T-helper 1 cell treated with Interleukin-12 subunit alpha and Interleukin-12 subunit beta and Interleukin-4 antibody, amounts not matched to agents 30 μg/mL and 1 μg/mL, for 36 hours (primary cell): Measurements from ENCODE around the gene ADARB2.
"Not testable (repeated sequence)": the region's sequence is repeated elsewhere in the genome, so short reads cannot be mapped to it uniquely, and the experiment has no call there.

ENCODE experiments used
- H3K27ac Mint-ChIP-seq: one replicate; pipeline ENCODE4 v1.8.0; 2021; ENCODE audit warnings: mild to moderate bottlenecking, mixed read lengths
- H3K27me3 Mint-ChIP-seq: one replicate; pipeline ENCODE4 v1.8.0; 2021; ENCODE audit warnings: low read depth, mixed read lengths
- H3K36me3 Mint-ChIP-seq: one replicate; pipeline ENCODE4 v1.8.0; 2021; ENCODE audit warnings: low read depth, mixed read lengths
- H3K4me1 Mint-ChIP-seq: one replicate; pipeline ENCODE4 v1.8.0; 2021; ENCODE audit warnings: low read depth, mixed read lengths
- H3K4me3 Mint-ChIP-seq: one replicate; pipeline ENCODE4 v1.8.0; 2021; ENCODE audit warnings: mild to moderate bottlenecking, moderate library complexity, mixed read lengths
- H3K9me3 Mint-ChIP-seq: one replicate; pipeline ENCODE4 v1.8.0; 2021; ENCODE audit warnings: mixed read lengths

Gene ADARB2

DNA sequence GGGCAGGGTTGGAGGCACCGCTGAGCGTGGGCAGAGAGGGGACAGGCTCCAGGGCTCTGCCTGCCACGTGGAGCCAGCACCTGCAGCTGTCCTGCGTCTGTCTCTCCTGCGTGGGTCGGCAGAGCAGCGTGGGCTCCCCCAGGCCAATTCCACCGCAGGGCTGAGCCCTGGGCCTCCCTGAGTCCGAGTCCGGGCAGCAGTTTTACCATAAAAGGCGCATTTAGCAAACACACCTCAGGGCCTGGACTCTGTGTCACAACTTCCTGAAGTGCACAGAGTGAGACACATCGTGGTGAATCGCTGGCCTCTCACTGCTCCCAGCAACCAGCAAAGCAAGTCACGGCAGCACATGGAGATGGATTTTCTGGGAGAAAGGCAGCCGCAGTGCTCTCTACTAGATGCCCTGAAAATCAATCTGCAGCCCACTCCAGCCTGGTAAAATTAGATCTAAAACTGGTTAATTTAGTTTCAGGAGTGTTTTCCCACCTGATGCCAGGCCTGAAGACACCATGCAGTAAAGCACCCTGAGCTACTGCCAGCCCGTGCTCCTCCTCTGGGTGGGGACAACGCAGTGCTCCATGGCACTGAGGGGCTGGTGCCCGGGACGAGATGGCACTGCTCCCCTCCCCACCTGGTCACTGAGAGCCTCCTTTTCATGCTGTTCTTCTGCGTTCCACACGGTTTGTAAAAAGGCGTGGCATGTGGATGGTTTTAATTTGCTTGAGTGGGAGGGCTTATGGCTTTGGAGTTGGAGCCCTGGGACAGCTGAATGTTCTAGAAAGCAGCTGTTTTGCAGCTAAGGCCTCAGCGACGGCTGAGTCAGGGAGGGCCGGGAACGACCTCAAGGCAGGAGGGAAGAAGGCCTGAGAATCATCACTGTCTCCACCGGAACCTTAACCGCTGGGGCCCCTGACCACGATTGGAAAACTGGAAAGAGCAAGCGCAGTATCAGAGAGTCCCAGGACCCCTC is 336.9 kb downstream of the ADARB2 start:
- Mint-ChIP-seq H3K36me3 (no peaks in the 10 kb centered on the region), H3K4me1 (no peaks in the 10 kb centered on the region), H3K27me3 (no peaks in the 10 kb centered on the region)

GRCh38 chr10:1399431-1400100 is 337.8 kb downstream of the ADARB2 start:
- Mint-ChIP-seq H3K27ac (no peak overlapping the region), H3K36me3 (no peaks in the 10 kb centered on the region), H3K4me3 (no peak overlapping the region), H3K27me3 (no peaks in the 10 kb centered on the region), H3K4me1 (no peaks in the 10 kb centered on the region), H3K9me3 (no peaks in the 10 kb centered on the region)

More for the DNA sequence above, 336.9 kb downstream of the ADARB2 start:
- H3K4me3 Mint-ChIP-seq: no peak overlapping the region
- no peaks in the 10 kb centered on the region for H3K9me3 Mint-ChIP-seq
- H3K27ac Mint-ChIP-seq: no peak overlapping the region

DNA sequence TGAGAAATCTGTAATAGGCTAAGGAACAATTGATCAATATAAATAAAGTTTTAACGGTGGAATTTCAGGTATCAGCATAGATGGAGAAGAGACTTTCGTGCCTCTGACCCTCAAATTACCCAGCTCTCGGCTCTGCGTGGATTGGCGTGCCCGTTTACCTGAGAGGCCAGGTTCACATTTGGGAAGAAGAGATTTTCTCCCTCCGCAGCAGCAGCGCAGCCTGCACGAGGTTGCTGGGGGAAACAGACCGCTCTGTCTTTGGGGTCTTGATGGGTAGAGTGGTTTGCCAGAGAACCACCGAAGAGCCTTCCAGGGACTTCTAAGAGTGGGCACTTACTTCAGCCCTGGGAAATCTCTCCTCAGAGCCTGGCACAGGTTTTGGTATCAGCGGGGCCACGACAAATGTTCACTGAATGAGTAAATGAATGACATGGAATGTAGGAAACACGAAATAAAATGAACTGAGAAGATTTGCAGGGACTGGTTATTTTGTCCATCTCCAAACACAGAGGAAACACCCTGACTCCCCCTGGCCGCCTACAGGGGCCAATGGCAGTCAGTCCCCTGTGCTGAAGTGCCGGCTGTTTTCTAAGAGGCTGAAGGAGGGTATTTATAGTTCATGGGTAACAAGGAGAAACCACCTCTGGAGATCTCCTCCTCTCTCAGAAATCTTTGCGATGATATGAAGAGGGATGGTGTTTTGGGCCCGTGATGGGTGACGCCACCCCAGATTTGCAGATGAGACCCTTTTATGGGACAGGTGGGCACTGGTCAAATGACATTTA is 338.5 kb downstream of the ADARB2 start:
- Mint-ChIP-seq H3K4me3 (no peak overlapping the region), H3K9me3 (no peaks in the 10 kb centered on the region), H3K4me1 (no peaks in the 10 kb centered on the region), H3K27me3 (no peaks in the 10 kb centered on the region), H3K27ac (no peak overlapping the region), H3K36me3 (no peaks in the 10 kb centered on the region)

DNA sequence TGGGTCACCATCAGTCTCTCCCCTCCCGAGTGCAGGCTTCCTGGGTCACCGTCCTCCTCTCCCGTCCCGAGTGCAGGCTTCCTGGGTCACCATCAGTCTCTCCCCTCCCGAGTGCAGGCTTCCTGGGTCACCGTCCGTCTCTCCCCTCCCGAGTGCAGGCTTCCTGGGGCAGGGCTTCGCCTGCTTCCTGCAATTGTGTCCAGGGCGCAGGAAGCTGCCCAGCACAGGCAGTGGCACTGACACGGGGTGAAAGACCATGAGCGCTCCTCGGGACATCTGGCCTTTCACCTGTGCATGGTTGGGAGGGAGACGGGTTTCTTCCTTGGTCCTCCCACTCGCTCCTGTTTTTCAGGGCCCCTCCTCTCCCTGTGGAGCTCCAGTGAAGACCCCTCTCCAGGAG is 339.2 kb downstream of the ADARB2 start:
- H3K4me1 Mint-ChIP-seq, H3K27me3 Mint-ChIP-seq, H3K27ac Mint-ChIP-seq, H3K36me3 Mint-ChIP-seq, H3K9me3 Mint-ChIP-seq, H3K4me3 Mint-ChIP-seq: not testable (repeated sequence)

- no peaks in the 10 kb centered on the region for H3K36me3 Mint-ChIP-seq
- no peaks in the 10 kb centered on the region for H3K9me3 Mint-ChIP-seq
- H3K27me3 Mint-ChIP-seq: no peaks in the 10 kb centered on the region
- no peak overlapping the region for H3K4me3 Mint-ChIP-seq
- no peaks in the 10 kb centered on the region for H3K4me1 Mint-ChIP-seq
- H3K27ac Mint-ChIP-seq: no peak overlapping the region
These were observed 341.1 kb downstream of the ADARB2 start for GRCh38 chr10:1396297-1396635.

DNA sequence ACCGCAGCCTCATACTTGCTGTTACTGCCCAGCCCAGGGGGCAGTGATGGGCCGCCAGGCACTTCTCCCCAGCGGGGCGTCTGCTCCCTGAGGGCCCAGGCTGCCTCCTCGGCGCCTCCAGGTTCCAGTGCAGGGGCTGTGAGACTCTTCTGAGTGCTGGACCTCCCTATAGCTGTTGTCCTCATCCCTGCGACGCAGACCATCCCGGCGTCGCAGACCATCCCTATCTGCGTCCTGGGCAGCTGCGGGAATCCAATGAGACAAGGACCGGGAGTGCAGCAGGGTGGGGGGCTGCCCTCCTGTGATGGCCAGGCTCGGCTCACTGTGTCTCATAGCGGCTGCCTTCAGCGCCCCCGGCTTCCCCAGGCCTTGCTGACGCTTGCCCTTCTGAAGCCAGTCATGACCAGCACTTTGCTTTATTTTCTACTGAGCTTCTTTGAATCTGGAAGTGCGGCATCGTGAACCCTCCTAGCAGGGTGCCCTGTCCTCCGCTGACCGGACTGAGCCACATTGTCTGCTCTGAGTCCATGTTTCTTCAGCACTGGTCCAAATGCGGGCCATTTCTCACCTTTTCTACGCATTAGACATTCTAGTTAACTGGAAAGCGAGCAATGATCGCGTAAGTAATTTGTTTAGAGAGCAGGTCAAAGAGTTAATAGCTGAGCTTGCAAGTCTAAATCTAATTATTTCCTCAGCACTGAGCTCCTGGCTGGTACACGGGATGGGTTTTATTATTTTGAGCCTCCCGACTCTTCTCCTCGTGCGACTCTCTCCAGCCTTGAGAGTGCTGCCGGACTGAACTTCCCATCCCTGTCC is 341.6 kb downstream of the ADARB2 start:
- Mint-ChIP-seq H3K36me3 (no peaks in the 10 kb centered on the region), H3K9me3 (no peaks in the 10 kb centered on the region), H3K27ac (no peak overlapping the region), H3K4me3 (no peak overlapping the region), H3K4me1 (no peaks in the 10 kb centered on the region), H3K27me3 (no peaks in the 10 kb centered on the region)

DNA sequence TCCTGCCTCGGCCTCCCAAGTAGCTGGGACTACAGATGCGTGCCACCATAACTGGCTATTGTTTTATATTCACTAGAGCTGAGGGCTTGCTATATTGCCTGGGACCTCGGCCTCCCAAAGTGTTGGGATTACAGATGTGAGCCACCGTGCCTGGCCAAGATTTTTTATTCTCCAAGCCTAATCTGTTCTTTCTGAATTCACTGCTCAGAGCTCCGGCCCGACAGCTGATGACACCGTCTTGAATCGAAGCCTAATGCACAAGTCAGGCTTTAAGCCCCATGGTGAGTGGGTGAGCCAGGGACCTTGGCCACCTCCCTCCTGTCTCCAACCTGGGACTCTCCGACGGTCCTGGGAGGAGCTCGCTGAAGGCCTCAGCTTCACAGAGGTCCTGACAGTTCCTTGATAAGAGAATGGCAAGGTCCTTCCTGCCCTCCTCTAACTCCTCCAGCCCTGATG is 342.3 kb downstream of the ADARB2 start:
- Mint-ChIP-seq H3K27ac (no peak overlapping the region), H3K36me3 (no peaks in the 10 kb centered on the region), H3K9me3 (no peaks in the 10 kb centered on the region), H3K4me1 (no peaks in the 10 kb centered on the region), H3K27me3 (no peaks in the 10 kb centered on the region), H3K4me3 (no peak overlapping the region)

DNA sequence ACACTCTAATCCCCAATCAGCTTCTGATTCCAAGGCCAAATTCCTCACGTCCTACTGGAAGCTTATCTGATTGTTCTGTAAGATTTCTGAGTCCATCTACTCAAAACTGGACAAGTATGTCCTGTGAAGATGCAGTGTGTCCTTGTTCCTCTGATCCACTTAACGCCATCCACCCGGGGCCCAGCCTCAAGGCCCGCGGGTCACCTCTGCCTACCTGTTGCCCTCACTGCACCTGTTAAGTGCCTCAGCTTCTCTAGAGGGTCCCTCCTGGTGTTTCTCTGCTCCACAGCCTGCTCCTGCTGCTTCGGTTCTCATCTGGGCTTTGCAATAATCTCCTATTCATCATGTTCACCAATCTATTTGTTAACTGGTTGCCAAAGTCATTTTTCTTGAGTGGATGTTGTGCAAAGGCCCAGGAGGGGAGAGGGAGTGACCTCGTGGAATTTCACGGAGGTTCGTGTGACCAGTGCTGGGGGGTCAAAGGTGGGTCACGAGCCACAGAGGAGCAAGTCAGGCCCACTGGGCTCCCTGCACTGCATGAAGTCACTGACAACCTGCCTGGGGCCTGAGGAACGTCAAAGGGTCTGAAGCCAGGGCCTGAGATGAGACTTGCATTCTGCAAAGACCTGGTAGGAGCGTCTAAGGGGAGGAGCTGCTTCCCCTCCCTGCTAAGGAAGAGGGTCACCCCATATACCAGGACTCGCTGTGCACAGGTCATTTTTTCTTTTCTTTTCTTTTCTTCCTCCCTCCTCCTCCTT is 343.0 kb downstream of the ADARB2 start:
- H3K9me3 Mint-ChIP-seq: no peaks in the 10 kb centered on the region
- no peaks in the 10 kb centered on the region for H3K4me1 Mint-ChIP-seq
- no peaks in the 10 kb centered on the region for H3K27me3 Mint-ChIP-seq
- H3K4me3 Mint-ChIP-seq: no peak overlapping the region
- H3K27ac Mint-ChIP-seq: no peak overlapping the region
- H3K36me3 Mint-ChIP-seq: no peaks in the 10 kb centered on the region

- Mint-ChIP-seq H3K36me3 (no peaks in the 10 kb centered on the region), H3K27ac (no peak overlapping the region), H3K27me3 (no peaks in the 10 kb centered on the region), H3K4me1 (no peaks in the 10 kb centered on the region), H3K4me3 (no peak overlapping the region), H3K9me3 (no peaks in the 10 kb centered on the region)
These were observed 343.8 kb downstream of the ADARB2 start for GRCh38 chr10:1393481-1393880.

DNA sequence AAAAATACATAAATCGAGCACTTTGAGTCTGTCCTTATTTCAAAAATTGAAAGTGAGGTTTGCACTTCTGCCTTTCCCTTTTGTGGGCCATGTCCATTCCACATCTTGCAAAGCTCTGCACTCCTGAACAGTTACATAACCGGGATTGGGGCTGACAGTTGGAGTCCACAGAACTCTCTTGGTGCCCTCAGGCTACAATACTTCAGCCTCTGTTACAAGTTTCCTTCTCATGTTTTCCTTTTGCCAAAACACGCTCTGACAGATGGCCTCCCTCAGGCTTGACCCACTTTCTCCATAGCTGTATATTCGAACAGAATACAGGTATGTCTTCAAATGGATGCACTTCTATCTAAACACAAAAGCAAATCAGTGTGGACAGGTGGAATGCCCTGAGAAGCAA is 345.2 kb downstream of the ADARB2 start:
- Mint-ChIP-seq H3K4me3 (no peak overlapping the region), H3K4me1 (no peaks in the 10 kb centered on the region), H3K9me3 (no peaks in the 10 kb centered on the region), H3K27me3 (no peaks in the 10 kb centered on the region), H3K36me3 (no peaks in the 10 kb centered on the region), H3K27ac (no peak overlapping the region)

GRCh38 chr10:1390200-1390599 is 347.1 kb downstream of the ADARB2 start:
- no peak overlapping the region for H3K27ac Mint-ChIP-seq
- H3K27me3 Mint-ChIP-seq: peaks cover 12% of the 10 kb centered on the region
- H3K9me3 Mint-ChIP-seq: no peaks in the 10 kb centered on the region
- H3K4me1 Mint-ChIP-seq: no peaks in the 10 kb centered on the region
- H3K36me3 Mint-ChIP-seq: no peaks in the 10 kb centered on the region
- H3K4me3 Mint-ChIP-seq: no peak overlapping the region

GRCh38 chr10:1384026-1384425 is 353.3 kb downstream of the ADARB2 start:
- no peak overlapping the region for H3K27ac Mint-ChIP-seq
- no peaks in the 10 kb centered on the region for H3K36me3 Mint-ChIP-seq

DNA sequence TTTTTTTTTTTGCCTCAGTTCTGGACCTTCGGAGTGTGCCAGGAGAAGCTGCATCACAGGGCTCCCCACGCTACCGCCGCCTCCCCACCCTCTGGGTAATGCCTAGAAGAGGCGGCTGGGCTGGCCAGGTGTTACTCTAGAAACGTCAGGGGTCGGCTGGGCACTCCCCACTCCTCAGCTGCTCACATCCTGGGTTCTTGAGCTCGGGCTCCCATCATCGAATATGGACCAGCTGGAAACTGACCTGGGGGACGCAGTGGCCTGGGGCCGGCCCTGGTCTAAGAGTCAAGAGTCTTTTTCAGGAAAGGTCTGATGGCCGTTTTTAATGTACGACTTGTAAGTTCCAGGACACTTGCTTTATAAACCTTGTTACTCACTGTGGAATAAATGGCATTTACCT is 354.6 kb downstream of the ADARB2 start:
- no peaks in the 10 kb centered on the region for H3K36me3 Mint-ChIP-seq
- no peaks in the 10 kb centered on the region for H3K4me1 Mint-ChIP-seq
- no peaks in the 10 kb centered on the region for H3K9me3 Mint-ChIP-seq
- H3K27me3 Mint-ChIP-seq: peaks cover 58% of the 10 kb centered on the region
- H3K4me3 Mint-ChIP-seq: no peak overlapping the region
- H3K27ac Mint-ChIP-seq: no peak overlapping the region

More at GRCh38 chr10:1384026-1384425, 353.3 kb downstream of the ADARB2 start:
- H3K4me1 Mint-ChIP-seq: no peaks in the 10 kb centered on the region
- no peaks in the 10 kb centered on the region for H3K9me3 Mint-ChIP-seq
- peaks cover 46% of the 10 kb centered on the region for H3K27me3 Mint-ChIP-seq
- no peak overlapping the region for H3K4me3 Mint-ChIP-seq
